ENCODE data around the gene TSGA10IP. TPM values are rescaled to one million over a fixed set of nuclear protein-coding genes. Genes with fewer than 3 reads are reported as not detected.

TSGA10IP gene
- total RNA-seq, 1 experiment from 2014 or later: not detected

- H3K9me3 ChIP-seq (ENCODE audit: control insufficient read depth in 1 of 2, insufficient read depth in 1 of 2, low read depth in 1 of 2, low read length in 2 of 2): no peaks in the 10 kb centered on the region
- no peak overlapping the region for H2AFZ ChIP-seq (ENCODE audit: low read depth, low read length, poor library complexity, severe bottlenecking)
- ChIA-PET CTCF (interaction anchor here (1.0 kb wide), 1 partner anchor 8 kb away, joined by 3 read pairs; the partner anchor contains the start of gene FIBP), RAD21 (ENCODE audit: low non-redundant PET in 1 of 2, low total read pairs in 2 of 2, uncharacterized antibody in 2 of 2, unreplicated experiment in 2 of 2) (no interaction called here), POLR2A (interaction anchor here (1.4 to 3.6 kb wide), 5 partner anchors 10 to 22 kb away, joined by 4 to 24 read pairs (median 6); no protein-coding TSS in a partner anchor)
- intact Hi-C loops (cut with micrococcal nuclease): no loop called here
- no peak for TF ChIP-seq SIN3A (IDR thresholded peaks at IDR 0.05; ENCODE audit: low read depth)
- H3K4me1 ChIP-seq (ENCODE audit: control insufficient read depth in 1 of 2, insufficient read depth in 2 of 2, low read length in 2 of 2): peaks cover 22 to 79% of the 10 kb centered on the region in 2 experiments
- peaks cover 10 to 52% of the 10 kb centered on the region in 2 experiments; a peak in 3 of 4 replicates for H3K36me3 ChIP-seq (ENCODE audit: control insufficient read depth in 1 of 2, insufficient read depth in 2 of 2, low read length in 2 of 2)
- no peak for ATAC-seq
- peak overlapping the region in 1 of 2 experiments; percentile 11; a peak in 1 of 4 replicates for H3K4me3 ChIP-seq (replicated peaks in 1 of 2; ENCODE audit: low read depth in 1 of 2, low read length in 2 of 2)
- peaks cover 90% of the 10 kb centered on the region for H3K79me2 ChIP-seq (ENCODE audit: insufficient read depth, low read length)
- H3K27ac ChIP-seq (ENCODE audit: low read depth, low read length): peak overlapping the region; percentile 99
- H3K27me3 ChIP-seq (ENCODE audit: insufficient read depth, low read length): no peaks in the 10 kb centered on the region
- H3K9me2 ChIP-seq (ENCODE audit: insufficient read depth): no peaks in the 10 kb centered on the region
- peak overlapping the region; percentile 99 for H3K9ac ChIP-seq (ENCODE audit: low read length)
- peak overlapping the region; percentile 71 for H3K4me2 ChIP-seq (ENCODE audit: low read length)
- DNase-seq (ENCODE audit: low read depth, low spot score): no peak
- BruUV-seq (replicated peaks): no TSS peak
- H4K20me1 ChIP-seq (ENCODE audit: insufficient read depth): peaks cover 31% of the 10 kb centered on the region; the same call in 1 of the 2 replicates
These were observed 49.0 kb upstream of the TSGA10IP start for GRCh38 chr11:65896034-65896999.

- Histone ChIP-seq H3K9me2 (ENCODE audit: insufficient read depth) (no peaks in the 10 kb centered on the region), H3K36me3 (ENCODE audit: control insufficient read depth in 1 of 2, insufficient read depth in 2 of 2, low read length in 2 of 2) (peaks cover 10 to 52% of the 10 kb centered on the region in 2 experiments; a peak in 3 of 4 replicates), H3K79me2 (ENCODE audit: insufficient read depth, low read length) (peaks cover 86% of the 10 kb centered on the region), H3K9me3 (ENCODE audit: control insufficient read depth in 1 of 2, insufficient read depth in 1 of 2, low read depth in 1 of 2, low read length in 2 of 2) (no peaks in the 10 kb centered on the region), H3K27ac (ENCODE audit: low read depth, low read length) (peak overlapping the region; percentile 99), H3K9ac (ENCODE audit: low read length) (peak overlapping the region; percentile 99), H3K4me2 (ENCODE audit: low read length) (peak overlapping the region; percentile 71), H3K4me1 (ENCODE audit: control insufficient read depth in 1 of 2, insufficient read depth in 2 of 2, low read length in 2 of 2) (peaks cover 26 to 79% of the 10 kb centered on the region in 2 experiments), H2AFZ (ENCODE audit: low read depth, low read length, poor library complexity, severe bottlenecking) (no peak overlapping the region), H4K20me1 (ENCODE audit: insufficient read depth) (peaks cover 31% of the 10 kb centered on the region; the same call in 1 of the 2 replicates), H3K27me3 (ENCODE audit: insufficient read depth, low read length) (no peaks in the 10 kb centered on the region), H3K4me3 (replicated peaks in 1 of 2; ENCODE audit: low read depth in 1 of 2, low read length in 2 of 2) (peak overlapping the region in 1 of 2 experiments; percentile 90; a peak in 1 of 4 replicates)
- no peak for DNase-seq (ENCODE audit: low read depth, low spot score)
- ATAC-seq: no peak
- intact Hi-C loops (cut with micrococcal nuclease): no loop called here
- POLR2A ChIA-PET: interaction anchor here (1.4 to 10.9 kb wide), 4 partner anchors 7 to 18 kb away, joined by 4 to 124 read pairs (median 15); partner anchors contain the start of genes CCDC85B and FIBP
- TF ChIP-seq SRF (IDR thresholded peaks at IDR 0.05; ENCODE audit: low read depth): no peak
- peak; percentile 11; the same call in 1 of the 2 replicates for TF ChIP-seq POLR2AphosphoS5 (IDR thresholded peaks at IDR 0.05; ENCODE audit: low read depth, low read length)
- TF ChIP-seq ZNF274 (IDR thresholded peaks at IDR 0.05; ENCODE audit: low read depth, low read length): no peak
- TF ChIP-seq ZFX (IDR thresholded peaks at IDR 0.05): no peak
- no TSS peak for BruUV-seq (replicated peaks)
- CTCF ChIA-PET: interaction anchor here (1.0 kb wide), 1 partner anchor 9 kb away, joined by 3 read pairs; the partner anchor contains the start of gene FIBP
- RAD21 ChIA-PET (ENCODE audit: low non-redundant PET in 1 of 2, low total read pairs in 2 of 2, uncharacterized antibody in 2 of 2, unreplicated experiment in 2 of 2): no interaction called here
These were observed 48.2 kb upstream of the TSGA10IP start for GRCh38 chr11:65897020-65897471.
